HG03439 (cell line): ENCODE results near the gene MYBPC3.
A peak's percentile ranks its signal among the peaks of the same experiment; 100 is the strongest.

Experiments used
- ATAC-seq: cut with Tn5 transposase; IDR thresholded peaks from one replicate; pipeline ENCODE4 v1.9.1; 2021; ENCODE audit warnings: mild to moderate bottlenecking, moderate library complexity; ENCODE audit not compliant: unreplicated experiment

MYBPC3 gene

DNA sequence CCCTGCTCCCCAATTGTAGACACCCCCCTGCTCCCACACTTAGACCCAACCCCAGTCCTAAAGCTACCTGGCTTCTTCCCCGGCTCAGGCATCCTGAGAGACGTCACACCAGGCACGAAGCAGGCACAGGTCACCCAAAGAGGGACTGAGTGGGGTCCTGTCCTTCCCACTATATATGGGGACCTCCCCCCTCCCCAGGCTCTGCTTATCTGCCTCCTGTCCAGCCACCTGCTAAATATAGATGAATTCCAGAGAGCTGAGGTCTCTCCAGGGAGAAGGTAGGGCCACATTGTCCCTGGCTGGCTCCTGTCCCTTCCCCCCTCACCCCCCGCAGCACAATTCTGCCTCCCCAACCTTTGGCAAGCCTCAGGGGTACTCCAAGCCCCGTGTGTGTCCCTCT lies at the start of gene MYBPC3:
MYBPC3 (minus strand) TSS at position 147 of the 400 bp plus-strand sequence; CDS start at position 92, 55 bp downstream.
- ATAC-seq = no peak

GRCh38 chr11:47400768-47401279 lies 48.3 kb upstream of the MYBPC3 start:
- ATAC-seq = peak; percentile 77

DNA sequence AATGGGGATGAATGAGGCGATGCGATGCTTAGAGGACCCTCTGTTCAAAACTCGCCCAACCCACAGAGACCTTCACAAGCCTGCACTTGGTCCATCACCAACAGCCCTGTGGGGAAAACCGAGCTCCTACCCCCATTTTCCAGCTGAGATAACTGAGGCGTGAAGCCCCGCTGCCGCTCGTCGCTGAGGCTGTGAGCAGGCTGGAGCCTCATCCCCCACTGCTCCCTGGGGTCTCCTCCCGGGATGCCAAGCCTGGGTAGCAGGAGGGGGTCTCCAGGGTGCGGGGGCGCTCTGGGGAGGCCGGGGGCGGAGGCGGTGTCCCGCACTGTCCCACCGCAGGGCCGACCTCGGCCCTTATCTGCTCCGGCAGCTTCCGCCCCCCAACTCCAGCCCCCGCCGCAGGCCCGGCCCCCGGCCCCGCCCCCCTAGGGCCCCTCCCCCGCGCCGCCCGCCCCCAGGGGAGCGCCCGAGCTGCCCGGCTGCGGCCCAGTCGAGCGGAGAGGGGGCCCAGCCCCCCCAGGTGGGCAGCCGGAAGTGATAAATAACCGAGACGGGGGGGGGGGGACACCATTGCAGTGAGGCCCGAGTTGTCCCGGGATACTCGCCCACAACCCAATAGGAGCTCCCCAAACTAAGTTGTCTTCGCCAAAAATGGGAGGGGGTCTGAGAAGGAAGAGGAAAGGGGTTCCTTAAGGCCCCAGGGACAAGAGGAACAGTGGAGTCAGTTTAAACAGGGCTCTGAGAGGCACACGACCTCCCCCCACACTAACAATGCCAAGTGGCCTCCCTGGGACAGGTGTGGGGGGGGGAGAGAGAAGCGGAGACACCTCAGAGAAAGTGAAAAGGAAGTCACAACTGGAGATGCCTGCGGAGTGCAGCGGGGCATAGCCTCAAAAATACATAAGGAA lies 47.6 kb upstream of the MYBPC3 start:
- peak; percentile 36 for ATAC-seq

DNA sequence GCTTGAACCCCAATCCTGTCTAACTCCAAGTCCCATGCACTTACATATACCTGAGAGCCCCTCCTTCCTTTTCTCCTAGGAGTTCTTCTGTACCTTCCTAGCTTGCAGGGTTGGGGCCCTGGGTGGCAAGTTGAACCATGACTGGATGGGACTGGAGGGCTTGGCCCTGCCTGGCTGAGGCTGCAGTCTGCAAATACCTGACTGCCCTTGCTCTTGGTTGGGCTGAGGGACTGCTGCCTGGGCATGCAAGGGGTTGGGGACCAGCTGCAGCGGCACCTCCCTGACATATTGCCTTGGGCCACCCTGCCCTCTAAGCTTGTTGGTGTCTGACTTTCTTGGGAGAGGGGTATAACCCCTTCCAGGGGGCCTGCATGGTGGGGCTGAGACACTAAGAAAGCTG lies 46.0 kb upstream of the MYBPC3 start:
- no peak for ATAC-seq

DNA sequence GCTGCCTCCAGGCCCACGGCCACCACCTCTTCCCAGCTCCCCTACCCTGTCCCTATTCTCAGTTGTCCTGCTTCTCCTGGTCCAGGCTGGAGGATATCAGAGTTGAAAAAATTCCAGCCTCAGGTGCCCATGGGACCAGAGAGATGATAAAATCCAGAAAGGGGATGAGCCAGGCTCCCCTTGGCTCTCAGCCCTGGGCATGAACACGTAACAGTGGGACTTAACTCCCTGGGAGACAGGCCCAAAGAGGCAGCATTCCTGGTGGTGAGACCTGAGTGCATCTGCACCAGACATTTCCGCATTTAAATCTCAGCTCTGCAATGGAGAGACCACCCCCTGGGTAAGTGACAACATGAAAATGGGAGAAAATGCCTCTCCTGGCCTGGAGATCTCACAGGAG lies 45.5 kb upstream of the MYBPC3 start:
- no peak for ATAC-seq

GRCh38 chr11:47396049-47396320 lies 43.5 kb upstream of the MYBPC3 start:
- ATAC-seq = no peak

DNA sequence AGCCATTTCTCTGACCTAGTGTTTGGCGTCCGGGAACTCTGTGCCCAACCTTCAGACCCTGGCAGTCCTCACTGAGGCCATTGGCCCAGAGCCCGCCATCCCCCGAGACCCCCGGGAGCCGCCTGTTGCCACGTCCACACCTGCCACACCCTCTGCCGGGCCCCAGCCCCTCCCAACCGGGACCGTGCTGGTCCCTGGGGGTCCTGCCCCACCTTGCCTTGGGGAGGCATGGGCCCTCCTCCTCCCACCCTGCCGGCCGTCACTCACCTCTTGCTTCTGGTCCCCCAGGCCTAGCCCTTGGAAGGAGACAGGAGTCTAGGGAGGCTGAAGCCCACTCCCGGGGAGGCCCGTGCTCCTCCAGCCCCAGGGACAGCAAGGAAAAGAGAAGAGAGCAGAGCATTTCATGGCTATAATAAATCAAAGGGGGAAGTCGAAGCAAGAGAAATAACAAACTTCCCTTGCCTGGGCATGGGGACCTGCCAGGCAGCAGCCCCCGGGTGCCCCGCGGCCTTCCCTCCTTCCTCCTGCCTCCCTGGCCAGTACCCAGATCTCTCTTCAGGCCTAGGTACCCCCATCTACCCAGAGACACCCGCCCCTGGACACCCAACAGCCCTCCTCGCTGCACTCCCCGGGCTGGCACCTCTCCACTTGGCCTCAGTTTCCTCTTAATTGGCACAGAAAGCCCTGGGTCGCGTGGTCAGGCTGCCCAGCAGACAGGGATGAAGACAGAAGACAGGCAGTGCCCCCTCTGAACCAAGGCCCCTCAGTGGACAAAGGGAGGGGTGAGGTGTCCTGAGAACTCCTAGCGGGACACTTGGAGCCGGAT lies 42.9 kb upstream of the MYBPC3 start:
- ATAC-seq = no peak

- ATAC-seq = no peak
These were observed 42.1 kb upstream of the MYBPC3 start for GRCh38 chr11:47394322-47395222.

DNA sequence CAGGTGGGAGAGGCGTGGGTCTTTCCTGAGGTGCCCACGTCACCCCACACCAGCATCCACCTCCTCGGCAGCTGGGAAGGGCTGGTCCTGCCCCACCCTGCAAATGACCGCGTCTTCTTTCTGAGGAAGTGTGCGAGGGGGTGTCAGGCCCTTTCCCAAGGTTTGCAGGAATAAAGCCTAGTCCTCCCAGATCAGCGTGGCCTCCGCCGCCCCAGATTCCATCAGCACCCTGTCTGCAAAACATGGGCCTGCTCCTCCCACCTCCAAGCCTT lies 41.5 kb upstream of the MYBPC3 start:
- no peak for ATAC-seq

- no peak for ATAC-seq
These were observed 40.9 kb upstream of the MYBPC3 start for GRCh38 chr11:47393163-47394049.

DNA sequence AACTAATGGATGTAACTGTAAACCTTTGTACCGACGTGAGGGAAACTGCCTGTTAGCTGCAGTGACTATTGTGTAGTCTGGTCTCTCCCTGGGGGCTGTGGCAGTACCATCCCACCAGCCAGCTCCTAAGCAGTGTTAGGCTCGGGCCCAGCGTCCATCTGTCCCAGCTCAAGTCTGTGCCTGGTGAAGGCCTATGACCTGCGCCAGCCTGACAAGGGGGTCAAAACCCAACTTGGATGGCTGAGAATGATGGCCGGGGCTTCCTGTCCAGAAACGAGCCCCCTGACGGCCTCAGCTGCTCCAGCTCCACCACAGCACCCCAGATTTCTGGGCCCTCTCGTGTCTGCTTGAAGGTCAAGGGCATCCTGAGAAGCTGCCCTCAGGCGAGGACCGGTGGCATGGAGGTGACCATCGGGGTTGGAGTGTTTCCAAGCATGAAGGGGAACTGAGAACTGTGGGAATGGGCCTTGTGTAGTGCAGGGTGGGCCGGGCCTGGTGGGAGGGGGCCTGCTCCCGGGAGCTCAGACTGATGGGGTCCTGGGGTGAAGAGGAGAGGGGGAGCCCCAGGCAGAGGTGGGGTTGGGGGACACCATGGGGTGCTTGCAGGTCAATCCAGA lies 40.2 kb upstream of the MYBPC3 start:
- ATAC-seq = no peak

GRCh38 chr11:47391711-47392432 lies 39.4 kb upstream of the MYBPC3 start:
- ATAC-seq = no peak

- no peak for ATAC-seq
These were observed 38.6 kb upstream of the MYBPC3 start for GRCh38 chr11:47391077-47391583.

DNA sequence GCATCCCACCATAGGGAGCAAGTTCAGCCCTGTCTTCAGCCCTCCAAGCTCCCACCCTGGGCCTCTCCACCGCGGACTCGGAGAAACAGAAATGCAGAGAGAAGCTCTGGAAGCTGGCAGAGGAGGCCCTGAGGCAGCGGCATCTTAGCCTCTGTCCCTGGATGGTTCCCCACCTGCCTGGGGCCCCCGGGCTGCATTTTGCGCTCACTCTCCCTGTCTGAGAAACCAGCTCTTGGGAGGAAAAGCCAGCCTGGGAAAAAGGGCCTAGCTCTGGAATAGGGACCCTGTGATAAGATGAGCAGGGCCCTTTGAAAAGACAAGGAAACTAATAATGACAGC lies 37.9 kb upstream of the MYBPC3 start:
- ATAC-seq = no peak

DNA sequence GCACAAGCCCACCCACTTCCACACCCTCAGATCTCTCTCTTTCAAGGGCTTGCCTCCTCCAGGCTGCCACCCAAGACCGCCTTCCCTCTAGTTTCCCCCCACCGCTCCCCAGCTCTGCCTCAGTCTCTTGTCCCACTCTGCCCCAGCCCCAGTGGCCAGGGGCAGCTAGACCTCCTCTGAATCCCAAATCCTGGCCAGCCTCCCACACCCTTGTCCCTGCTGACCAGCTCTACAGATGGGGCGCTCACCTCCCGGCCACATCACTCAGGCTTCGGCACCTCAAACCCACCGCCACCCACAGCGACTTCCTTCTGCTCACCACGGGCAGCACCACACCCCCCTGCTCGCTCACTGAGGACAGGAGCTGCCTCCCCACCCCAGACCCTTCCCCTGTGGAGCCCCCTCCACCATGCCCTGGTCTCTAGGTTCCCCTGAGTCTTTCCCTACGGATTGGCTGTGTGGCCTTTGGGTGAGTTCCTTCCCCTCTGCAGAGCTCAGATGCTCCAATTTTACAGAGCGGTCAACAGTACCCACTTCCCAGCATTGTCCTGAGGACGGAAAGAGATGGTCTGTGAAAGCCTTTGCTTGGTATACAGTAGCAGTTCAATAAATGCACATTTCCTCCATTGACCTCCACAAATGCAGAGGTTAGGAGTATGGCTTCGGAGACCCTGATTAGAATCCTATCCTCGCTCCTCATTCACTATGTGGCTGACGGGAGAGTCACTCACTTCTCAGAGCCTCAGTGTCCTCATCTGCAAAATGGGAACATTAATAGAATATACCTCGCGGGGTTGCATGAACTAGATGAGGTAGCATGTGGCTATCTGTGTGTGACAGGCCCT lies 37.3 kb upstream of the MYBPC3 start:
- no peak for ATAC-seq

DNA sequence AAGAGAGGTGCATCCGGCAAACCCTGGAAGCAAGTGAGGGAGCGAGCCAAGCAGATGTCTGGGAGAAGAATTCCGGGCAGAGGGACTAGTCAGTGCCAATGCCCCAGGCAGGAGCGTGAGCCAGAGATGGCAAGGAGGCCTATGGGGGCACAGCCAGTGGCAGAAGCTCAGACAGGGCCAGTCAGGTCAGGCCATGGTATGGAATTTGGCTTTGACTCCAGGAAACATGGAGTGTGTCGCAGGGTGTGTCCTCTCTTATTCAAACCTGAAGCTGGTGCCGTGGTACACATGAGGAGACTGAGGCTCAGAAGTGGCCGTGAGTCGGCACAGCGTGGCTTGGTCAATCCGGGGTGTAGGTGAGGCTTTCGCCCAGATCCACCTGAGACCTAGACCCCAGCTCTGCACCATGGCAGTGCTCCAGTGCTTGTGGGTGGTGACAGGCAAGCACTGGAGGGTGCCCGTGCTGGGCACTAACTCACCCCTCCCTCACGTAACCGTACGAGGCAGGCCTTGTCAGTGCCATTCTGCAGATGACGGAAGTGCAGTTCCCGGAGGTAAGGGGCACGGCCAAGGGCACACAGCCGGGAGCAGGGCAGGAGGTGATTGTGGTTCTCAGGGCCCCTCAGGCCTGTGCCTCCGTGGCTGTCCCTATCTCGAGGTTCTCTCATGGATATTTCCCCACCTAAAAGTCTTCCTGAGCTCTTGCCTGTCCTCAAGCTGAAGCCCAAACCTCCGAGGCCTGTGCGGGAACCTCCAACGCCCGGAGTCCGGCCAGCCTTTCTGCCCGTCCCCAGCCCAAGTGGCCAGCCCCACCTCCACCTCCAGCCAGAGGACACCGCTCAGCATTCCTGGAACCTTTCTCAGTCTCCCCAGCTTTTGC lies 36.4 kb upstream of the MYBPC3 start:
- ATAC-seq = no peak
